Ovary (tissue), 3 donors: ENCODE data around the gene GAPDHS.

Experiments used
- CTCF ChIP-seq, 3 donors: fragments of 450-650 bp in 2 of 3; fragments of 200-600 bp in 1 of 3; IDR thresholded peaks; one replicate each; pipeline versions ENCODE4 v1.5.1 to v1.8.0; 2016 to 2022; ENCODE audit warnings: antibody characterized with exemption in 3 of 3, mild to moderate bottlenecking in 1 of 3
- EP300 ChIP-seq: sonication (generic); formaldehyde crosslinking; IDR thresholded peaks from one replicate; pipeline ENCODE4 v1.6.1; 2017; ENCODE audit warnings: antibody characterized with exemption
- POLR2A ChIP-seq: fragments of 450-650 bp; IDR thresholded peaks from one replicate; pipeline ENCODE4 v1.6.1; 2017; ENCODE audit warnings: antibody characterized with exemption, mild to moderate bottlenecking, moderate library complexity
- donor health status: DM: no; HTN: no; CAD: no.

- TF ChIP-seq CTCF (IDR thresholded peaks at IDR 0.05) (no peak), POLR2A (no peak), EP300 (no peak)
Measured at GRCh38 chr19:35502751-35503150, 30.5 kb upstream of the GAPDHS start.
